ENCODE data around the gene NPSR1.

The NPSR1 gene

GRCh38 chr7:34723866-34724490, 66.0 kb downstream of the NPSR1 start:
- no peak for DNase-seq

DNA sequence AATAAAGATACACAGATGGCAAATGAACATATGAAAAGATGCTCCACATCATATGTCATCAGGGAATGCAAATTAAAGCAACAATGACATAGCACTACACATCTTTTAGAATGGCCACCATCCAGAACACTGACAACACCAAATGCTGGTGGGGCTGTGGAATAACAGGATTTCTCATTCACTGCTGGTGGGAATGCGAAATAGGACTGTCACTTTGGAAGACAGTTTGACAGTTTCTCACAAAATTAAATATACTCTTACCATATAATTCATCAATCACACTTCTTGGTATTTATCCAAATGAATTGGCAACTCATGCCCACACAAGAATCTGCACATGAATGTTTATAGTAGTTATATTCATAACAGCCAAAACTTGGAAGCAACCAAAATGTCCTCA, 68.2 kb downstream of the NPSR1 start:
- no peak for DNase-seq

DNA sequence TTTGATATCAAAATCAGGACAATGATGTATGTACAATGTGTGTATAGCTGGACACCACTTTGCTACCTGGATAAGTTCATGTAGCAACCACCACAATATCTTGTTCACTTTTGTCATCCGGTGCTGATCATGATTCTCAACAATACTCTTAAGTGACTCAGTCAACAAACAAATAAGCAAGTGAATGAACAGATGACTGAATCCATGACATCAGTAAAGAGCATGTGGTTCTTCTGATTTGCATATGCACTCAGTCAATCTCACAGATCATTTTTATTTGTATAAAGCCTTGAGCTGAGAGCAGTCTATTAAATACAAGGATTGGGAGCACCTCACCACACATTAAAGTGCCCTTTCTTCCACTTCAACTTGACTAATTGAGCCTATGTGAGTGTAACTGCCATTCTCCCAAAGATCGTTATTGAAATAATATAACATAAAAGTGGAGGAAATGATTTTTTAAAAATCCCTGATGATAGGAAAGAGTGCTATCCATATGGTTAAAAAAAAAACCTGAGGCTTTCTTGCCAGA, 69.5 kb downstream of the NPSR1 start:
- no peak for DNase-seq

DNA sequence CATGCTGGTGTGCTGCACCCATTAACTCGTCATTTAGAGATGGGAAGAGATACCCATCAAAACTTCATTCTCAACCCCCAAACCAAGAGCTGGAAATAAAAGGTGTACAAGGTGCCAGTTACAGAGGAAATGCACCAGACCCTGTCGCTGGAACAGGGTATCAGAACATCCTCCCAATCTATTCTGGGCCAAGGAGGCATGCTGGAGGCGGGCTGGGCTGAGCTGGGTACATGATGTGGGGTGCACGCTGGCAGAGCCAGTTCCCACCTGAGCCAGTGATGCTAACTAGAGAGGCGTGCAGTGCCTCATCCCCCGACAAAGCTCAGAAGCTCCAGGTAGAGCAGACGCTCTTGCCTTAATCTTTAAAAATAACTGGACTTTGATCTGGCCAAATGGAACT, 70.1 kb downstream of the NPSR1 start:
- no peak for DNase-seq

DNA sequence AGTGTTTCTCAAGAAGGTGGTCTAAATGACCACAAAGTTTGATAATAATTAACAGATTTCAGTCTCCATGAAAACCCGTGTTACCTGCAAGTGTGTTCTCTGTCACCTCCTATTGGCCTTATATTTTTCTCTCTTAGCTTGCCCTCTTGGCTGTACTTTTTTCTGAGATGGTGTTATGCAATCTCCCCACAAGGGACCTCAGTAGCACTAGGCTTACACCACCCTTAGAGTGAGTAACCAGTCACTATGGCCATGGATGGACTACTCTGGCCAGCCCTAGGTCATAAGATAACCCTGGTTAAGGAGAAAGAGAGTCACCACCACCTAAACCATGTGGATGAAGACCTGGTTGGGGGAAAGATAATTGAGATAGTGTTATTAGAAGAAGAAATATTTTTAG, 76.8 kb downstream of the NPSR1 start:
- no peak for DNase-seq

DNA sequence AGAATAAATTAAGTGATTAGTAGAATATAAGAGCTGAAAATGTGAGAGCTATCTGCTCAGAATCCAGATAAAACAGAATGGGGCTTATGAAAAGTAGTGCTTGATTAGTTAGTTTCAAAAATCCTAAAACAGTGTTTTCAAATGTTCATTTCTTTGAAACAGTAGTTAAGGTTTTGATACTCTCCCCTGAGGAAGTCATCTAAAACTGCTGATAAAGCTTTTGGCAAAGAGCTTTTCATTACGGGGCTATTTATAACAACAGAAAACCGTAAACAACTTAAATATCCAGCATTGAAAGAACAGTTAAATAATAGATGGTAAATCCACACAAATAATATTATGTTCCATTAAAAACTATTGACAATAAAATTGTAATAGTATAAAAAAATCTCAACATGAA, 77.5 kb downstream of the NPSR1 start:
- no peak for DNase-seq

GRCh38 chr7:34739651-34740300, 81.8 kb downstream of the NPSR1 start:
- DNase-seq = no peak

GRCh38 chr7:34740840-34741239, 82.8 kb downstream of the NPSR1 start:
- no peak for DNase-seq

GRCh38 chr7:34747176-34747781, 89.3 kb downstream of the NPSR1 start:
- no peak for DNase-seq

- no peak for DNase-seq
Observed at GRCh38 chr7:34747867-34748727, 90.1 kb downstream of the NPSR1 start.

DNA sequence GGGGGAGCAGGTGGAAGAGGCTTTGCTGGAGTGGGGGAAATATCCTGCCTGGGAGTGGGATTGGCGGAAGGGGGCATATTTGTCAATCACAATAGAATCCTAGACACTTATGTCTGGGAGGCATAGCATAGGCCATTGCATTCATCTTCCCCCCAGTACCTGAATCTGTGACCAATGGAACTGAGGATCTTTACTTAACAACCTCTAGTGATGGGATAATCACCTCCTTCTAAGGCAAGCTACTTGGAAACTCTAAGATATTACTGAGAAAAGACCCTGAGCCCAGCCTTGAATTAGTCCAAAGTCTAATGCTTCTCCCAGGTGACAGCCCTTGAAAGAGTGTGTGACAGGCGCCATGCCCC, 90.7 kb downstream of the NPSR1 start:
- no peak for DNase-seq

DNA sequence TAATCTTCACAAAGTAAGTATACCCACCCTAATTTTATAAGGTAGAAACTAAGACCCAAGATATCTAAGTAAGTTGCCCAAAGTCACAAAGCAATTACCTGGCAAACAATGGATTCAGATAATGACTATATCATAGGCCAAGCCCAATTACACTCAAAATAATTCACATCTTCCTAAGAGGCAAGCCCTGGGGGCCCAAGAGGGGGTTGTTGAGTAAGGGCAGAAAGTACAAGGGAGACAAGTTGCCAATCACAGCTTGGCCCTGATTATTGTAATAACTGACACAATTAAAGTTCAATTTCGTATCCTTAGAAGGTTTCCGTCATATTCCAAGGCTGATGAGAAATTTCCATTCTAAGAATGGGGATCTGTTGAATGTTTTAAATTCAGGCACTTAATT, 91.4 kb downstream of the NPSR1 start:
- DNase-seq = no peak

DNA sequence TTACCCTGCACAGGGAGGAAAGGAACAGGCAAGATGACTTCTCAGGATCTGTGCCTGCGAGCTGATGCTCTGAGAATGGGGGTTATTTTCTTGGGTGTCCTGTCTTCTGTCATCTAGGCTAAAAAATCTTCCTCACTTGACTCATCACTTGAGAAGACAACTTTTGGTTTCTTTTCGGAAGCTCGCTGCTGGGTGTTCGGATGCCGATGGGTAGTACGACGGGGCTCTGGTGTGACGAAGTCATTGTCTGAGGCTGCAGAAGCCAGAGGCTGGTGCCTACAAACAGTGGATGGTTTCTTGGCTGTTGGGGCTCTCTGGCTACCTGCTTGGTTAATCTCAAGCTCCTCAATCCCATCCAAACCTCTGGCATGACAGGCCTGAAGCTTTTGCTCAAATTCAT, 92.2 kb downstream of the NPSR1 start:
- no peak for DNase-seq

GRCh38 chr7:34750636-34751035, 92.6 kb downstream of the NPSR1 start:
- DNase-seq = no peak

DNA sequence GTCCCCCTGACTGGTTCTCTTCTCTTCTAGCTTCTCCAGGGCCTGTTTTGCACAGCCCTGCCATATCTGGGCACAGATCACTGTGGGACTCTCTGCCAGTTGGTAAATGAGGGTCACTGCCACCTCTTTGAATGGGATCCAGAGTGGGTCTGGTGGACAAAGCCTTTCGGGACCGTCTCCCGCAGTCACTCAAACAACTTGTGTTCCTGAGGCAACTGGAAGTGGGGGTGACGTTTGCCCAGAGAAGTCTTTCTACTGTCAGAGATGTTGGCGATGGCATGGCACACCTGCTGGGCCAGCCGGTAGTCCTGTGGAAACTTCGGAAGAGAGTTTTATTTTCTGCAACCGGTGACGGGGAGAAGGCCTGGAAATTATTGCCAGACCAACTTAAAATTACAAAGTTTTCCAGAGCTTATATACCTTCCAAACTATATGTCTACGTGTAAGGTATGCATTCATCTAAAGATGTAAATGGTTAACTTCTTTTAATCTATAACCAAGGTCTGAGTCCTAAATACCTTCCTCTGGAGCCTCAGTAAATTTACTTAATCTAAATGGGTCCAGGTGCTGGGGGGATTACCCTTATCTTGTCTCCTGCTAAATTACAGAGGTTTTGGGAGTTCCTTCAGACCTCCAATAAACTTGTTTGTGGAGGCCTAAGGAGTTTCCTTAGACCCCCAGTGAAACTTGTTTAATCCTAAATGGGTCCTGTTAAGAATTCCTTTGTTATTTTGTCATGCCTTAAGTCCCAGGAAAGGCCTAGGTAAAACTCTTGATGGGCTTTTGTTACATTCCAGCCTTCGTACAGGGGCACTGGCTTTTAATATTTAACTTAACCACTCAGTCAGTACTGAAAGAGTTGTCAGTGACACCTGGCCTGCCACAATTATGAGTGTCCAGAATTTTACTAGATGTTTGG, 94.0 kb downstream of the NPSR1 start:
- DNase-seq = no peak

- no peak for DNase-seq
Observed at GRCh38 chr7:34752929-34753328, 94.9 kb downstream of the NPSR1 start.

DNA sequence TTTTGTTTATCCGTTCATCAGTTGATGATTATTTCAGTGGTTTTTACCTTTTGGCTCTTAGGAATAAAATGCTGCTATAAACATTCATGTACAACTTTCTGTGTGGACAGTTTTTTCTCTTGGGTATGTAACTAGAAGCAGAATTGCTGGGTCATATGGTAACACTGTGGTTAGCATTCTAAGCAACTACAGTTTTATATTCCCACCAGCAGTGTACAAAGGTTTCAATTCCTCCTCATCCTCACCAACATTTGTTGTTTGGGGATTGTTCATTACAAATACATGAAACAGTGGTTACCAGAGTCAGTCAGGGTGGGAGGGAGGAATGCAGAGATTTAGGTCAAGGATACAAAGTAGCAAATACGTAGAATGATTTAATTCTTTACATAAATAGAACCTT, 97.0 kb downstream of the NPSR1 start:
- DNase-seq = no peak

DNA sequence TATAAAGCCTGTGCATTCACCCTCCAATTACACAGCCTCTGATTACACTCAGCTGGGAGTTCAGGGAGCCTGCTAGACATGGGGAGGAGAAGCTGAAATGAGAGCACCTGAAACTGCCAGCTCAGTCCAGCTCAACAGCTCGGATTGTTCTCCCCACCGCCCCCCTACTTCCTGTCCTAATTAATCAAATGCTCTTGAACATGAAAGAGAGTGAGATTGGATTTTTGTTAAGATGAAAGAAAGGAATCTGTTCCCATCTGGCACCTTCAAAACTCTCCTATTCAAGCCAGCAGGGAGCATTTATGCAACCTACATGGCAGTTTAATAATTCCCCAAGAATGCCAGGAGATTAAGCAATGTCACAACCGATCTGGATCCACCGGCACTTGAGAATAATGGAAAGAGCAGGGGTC, 98.0 kb downstream of the NPSR1 start:
- DNase-seq = peak; percentile 65

- DNase-seq = peak; percentile 24
Observed at GRCh38 chr7:34756691-34757090, 98.7 kb downstream of the NPSR1 start.

DNA sequence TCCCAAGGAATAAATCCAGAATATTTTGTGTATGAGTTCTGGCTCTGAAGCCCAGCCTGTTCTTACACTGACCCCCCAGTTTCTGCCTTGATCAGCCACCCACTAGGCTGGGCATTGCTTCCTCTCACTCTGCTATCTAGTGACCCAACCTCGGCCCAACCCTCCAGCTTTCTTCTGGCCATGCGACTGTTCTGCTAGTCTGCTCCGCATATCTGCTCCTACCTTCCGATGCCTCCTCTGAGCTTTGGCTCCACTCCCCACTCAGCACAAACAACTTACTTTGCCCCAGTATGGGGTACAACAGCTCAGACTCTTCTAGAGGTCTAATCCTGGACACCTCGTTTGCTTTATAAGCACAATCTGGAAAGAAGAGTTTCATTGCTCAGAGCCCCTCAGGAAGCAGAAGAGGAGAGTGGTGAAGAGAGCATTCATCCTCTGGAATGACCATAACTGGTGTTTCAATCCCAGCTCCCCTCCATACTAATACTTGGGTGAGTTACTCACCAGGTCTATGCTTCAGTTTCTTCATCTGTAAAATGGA, 99.6 kb downstream of the NPSR1 start:
- DNase-seq = no peak

- no peak for DNase-seq
Observed at GRCh38 chr7:34758111-34758601, 100.1 kb downstream of the NPSR1 start.
